ENCODE data around the gene SLC1A4.
"Not testable (repeated sequence)": the region's sequence is repeated elsewhere in the genome, so short reads cannot be mapped to it uniquely, and the experiment has no call there.

Gene SLC1A4

GRCh38 chr2:65023742-65024141, 34.5 kb downstream of the SLC1A4 start:
- FAIRE-seq (no peak), DNase-seq (ENCODE audit: insufficient read length, low spot score) (no peak)

GRCh38 chr2:65024149-65024829, 35.1 kb downstream of the SLC1A4 start:
- DNase-seq (ENCODE audit: insufficient read length, low spot score) (no peak), FAIRE-seq (no peak)

GRCh38 chr2:65025453-65026123, 36.4 kb downstream of the SLC1A4 start:
- FAIRE-seq: peak; percentile 68
- no peak for DNase-seq (ENCODE audit: insufficient read length, low spot score)

GRCh38 chr2:65026154-65026553, 37.0 kb downstream of the SLC1A4 start:
- FAIRE-seq: no peak

GRCh38 chr2:65026704-65027464, 37.7 kb downstream of the SLC1A4 start:
- FAIRE-seq (peak; percentile 75), DNase-seq (ENCODE audit: insufficient read length, low spot score) (no peak)

More at GRCh38 chr2:65026154-65026553, 37.0 kb downstream of the SLC1A4 start:
- DNase-seq (ENCODE audit: insufficient read length, low spot score): no peak

- DNase-seq (ENCODE audit: insufficient read length, low spot score) (no peak), FAIRE-seq (peak; percentile 23)
Observed at GRCh38 chr2:65027616-65028244, 38.5 kb downstream of the SLC1A4 start.

GRCh38 chr2:65030476-65031332, 41.5 kb downstream of the SLC1A4 start:
- DNase-seq (ENCODE audit: insufficient read length, low spot score): no peak
- FAIRE-seq: peak; percentile 87

- DNase-seq (ENCODE audit: insufficient read length, low spot score): no peak
Observed at GRCh38 chr2:65031341-65032018, 42.3 kb downstream of the SLC1A4 start.

GRCh38 chr2:65032019-65032975, 43.1 kb downstream of the SLC1A4 start:
- DNase-seq (ENCODE audit: insufficient read length, low spot score): no peak
- peak; percentile 94 for FAIRE-seq

More at GRCh38 chr2:65031341-65032018, 42.3 kb downstream of the SLC1A4 start:
- no peak for FAIRE-seq

- DNase-seq (ENCODE audit: insufficient read length, low spot score) (no peak), FAIRE-seq (no peak)
Observed at GRCh38 chr2:65033178-65033577, 44.0 kb downstream of the SLC1A4 start.

GRCh38 chr2:65033667-65034066, 44.5 kb downstream of the SLC1A4 start:
- FAIRE-seq: not testable (repeated sequence)

GRCh38 chr2:65035351-65035943, 46.2 kb downstream of the SLC1A4 start:
- no peak for FAIRE-seq
- DNase-seq (ENCODE audit: insufficient read length, low spot score): no peak

More at GRCh38 chr2:65033667-65034066, 44.5 kb downstream of the SLC1A4 start:
- not testable (repeated sequence) for DNase-seq (ENCODE audit: insufficient read length, low spot score)

GRCh38 chr2:65037178-65037577, 48.0 kb downstream of the SLC1A4 start:
- no peak for DNase-seq (ENCODE audit: insufficient read length, low spot score)
- FAIRE-seq: no peak

- FAIRE-seq: no peak
Observed at GRCh38 chr2:65039640-65040039, 50.4 kb downstream of the SLC1A4 start.

GRCh38 chr2:65040400-65041261, 51.4 kb downstream of the SLC1A4 start:
- FAIRE-seq: peak; percentile 96
- peak; percentile 50 for DNase-seq (ENCODE audit: insufficient read length, low spot score)

More at GRCh38 chr2:65039640-65040039, 50.4 kb downstream of the SLC1A4 start:
- no peak for DNase-seq (ENCODE audit: insufficient read length, low spot score)

GRCh38 chr2:65043001-65043400, 53.8 kb downstream of the SLC1A4 start:
- DNase-seq (ENCODE audit: insufficient read length, low spot score): no peak
- no peak for FAIRE-seq

Data from GM19239 (cell line).